CD14-positive monocyte (primary cell): ENCODE data around the gene IL20. TPM values are rescaled to one million over a fixed set of nuclear protein-coding genes. Genes with fewer than 3 reads are reported as not detected.

ENCODE experiments used
- DNase-seq, 3 donors: peaks; one replicate each; pipeline ENCODE4 v3.0.0-alpha.2; 2011 to 2022
- H2AFZ ChIP-seq: 2 replicates; pipeline ENCODE4 v1.6.0; 2012; ENCODE audit warnings: mild to moderate bottlenecking, low read depth, low read length, inconsistent platforms; ENCODE audit not compliant: insufficient read depth, poor library complexity, severe bottlenecking
- H3K27ac ChIP-seq, 2 donors: 1 replicate in 1 of 2; 2 replicates in 1 of 2; pipeline ENCODE4 v1.5.1; 2012 to 2013; ENCODE audit warnings: low read length in 2 of 2, control low read depth in 1 of 2, inconsistent platforms in 1 of 2, low read depth in 1 of 2, mild to moderate bottlenecking in 1 of 2
- H3K27me3 ChIP-seq, 2 donors: one replicate each; pipeline versions ENCODE4 v1.6.0 to v1.6.1; 2011 to 2013; ENCODE audit warnings: low read length in 2 of 2; ENCODE audit not compliant: control insufficient read depth in 2 of 2, insufficient read depth in 2 of 2
- H3K36me3 ChIP-seq, 2 donors: replicated peaks in 1 of 2; 1 replicate in 1 of 2; 2 replicates in 1 of 2; pipeline versions ENCODE4 v1.5.1 to v1.6.1; 2012 to 2013; ENCODE audit warnings: low read length in 2 of 2, control low read depth in 1 of 2, inconsistent platforms in 1 of 2, mild to moderate bottlenecking in 1 of 2; ENCODE audit not compliant: insufficient read depth in 2 of 2, control insufficient read depth in 1 of 2
- H3K4me1 ChIP-seq, 2 donors: 1 replicate in 1 of 2; 2 replicates in 1 of 2; pipeline versions ENCODE4 v1.5.1 to v1.6.1; 2012 to 2013; ENCODE audit warnings: low read length in 2 of 2, control low read depth in 1 of 2, inconsistent platforms in 1 of 2, mild to moderate bottlenecking in 1 of 2, moderate library complexity in 1 of 2; ENCODE audit not compliant: insufficient read depth in 2 of 2, control insufficient read depth in 1 of 2
- H3K4me2 ChIP-seq: replicated peaks from 2 replicates; pipeline ENCODE3; 2012; ENCODE audit warnings: low read length, moderate library complexity, mild to moderate bottlenecking; ENCODE audit not compliant: poor library complexity, severe bottlenecking; ENCODE audit errors: extremely low read depth
- H3K4me3 ChIP-seq, 3 experiments: fragments of 200-600 bp in 1 of 3; sonication (generic) in 1 of 3; replicated peaks in 1 of 3; 1 replicate in 2 of 3; 2 replicates in 1 of 3; pipeline ENCODE4 v1.5.1; 2011 to 2013; ENCODE audit warnings: low read length in 3 of 3, mild to moderate bottlenecking in 3 of 3, control low read depth in 2 of 3, low read depth in 2 of 3, inconsistent platforms in 1 of 3, moderate library complexity in 1 of 3
- H3K79me2 ChIP-seq: 2 replicates; pipeline ENCODE4 v1.6.0; 2012; ENCODE audit warnings: mild to moderate bottlenecking, control low read depth, inconsistent platforms, low read length, moderate library complexity; ENCODE audit not compliant: insufficient read depth
- H3K9ac ChIP-seq: 2 replicates; pipeline ENCODE4 v1.6.0; 2017; ENCODE audit warnings: low read length, mild to moderate bottlenecking; ENCODE audit not compliant: insufficient read depth, poor library complexity, severe bottlenecking
- H3K9me3 ChIP-seq, 2 donors: replicated peaks in 1 of 2; 1 replicate in 1 of 2; 2 replicates in 1 of 2; pipeline versions ENCODE4 v1.5.1 to v1.6.1; 2012 to 2013; ENCODE audit warnings: low read length in 2 of 2, control low read depth in 1 of 2; ENCODE audit not compliant: control insufficient read depth in 1 of 2, insufficient read depth in 1 of 2
- H4K20me1 ChIP-seq: 2 replicates; pipeline ENCODE4 v1.6.0; 2012; ENCODE audit warnings: mild to moderate bottlenecking, low read length, control low read depth, moderate library complexity; ENCODE audit not compliant: insufficient read depth
- H3K27ac Mint-ChIP-seq, 7 donors: one replicate each; pipeline ENCODE4 v1.8.0; 2020; ENCODE audit warnings: mild to moderate bottlenecking in 7 of 7, mixed read lengths in 7 of 7, moderate library complexity in 6 of 7, inconsistent platforms in 2 of 7
- H3K27me3 Mint-ChIP-seq, 3 donors: one replicate each; pipeline ENCODE4 v1.8.0; 2021 to 2022; ENCODE audit warnings: low read depth in 3 of 3, mild to moderate bottlenecking in 3 of 3, mixed read lengths in 3 of 3, moderate library complexity in 3 of 3, inconsistent platforms in 1 of 3
- H3K36me3 Mint-ChIP-seq, 2 donors: one replicate each; pipeline ENCODE4 v1.8.0; 2020; ENCODE audit warnings: mixed read lengths in 2 of 2, inconsistent platforms in 1 of 2, mild to moderate bottlenecking in 1 of 2
- H3K4me1 Mint-ChIP-seq: one replicate; pipeline ENCODE4 v1.8.0; 2020; ENCODE audit warnings: mild to moderate bottlenecking, mixed read lengths
- H3K4me3 Mint-ChIP-seq, 2 donors: one replicate each; pipeline ENCODE4 v1.8.0; 2020; ENCODE audit warnings: mild to moderate bottlenecking in 2 of 2, mixed read lengths in 2 of 2, moderate library complexity in 1 of 2
- H3K9me3 Mint-ChIP-seq, 7 donors: one replicate each; pipeline ENCODE4 v1.8.0; 2020 to 2022; ENCODE audit warnings: mixed read lengths in 7 of 7, mild to moderate bottlenecking in 6 of 7, moderate library complexity in 6 of 7, inconsistent platforms in 2 of 7
- WGBS: methylation state at CpG from one replicate; pipeline ENCODE4 v1.1.5; 2013; ENCODE audit warnings: missing lambda C conversion rate; ENCODE audit not compliant: insufficient coverage; 5-methylcytosine and 5-hydroxymethylcytosine counted together
- intact Hi-C, 2 donors: fragments of 100-400 bp; cut with micrococcal nuclease; formaldehyde crosslinking; loops; one replicate each; pipeline versions ENCODE4 v1.15.0 to v1.15.1; 2023
- polyA plus RNA-seq, 3 donors: library from polyadenylated mRNA; depleted of rRNA in 1 of 3; unstranded in 2 of 3; stranded (reverse) in 1 of 3; fragments of 300-500 nt in 2 of 3; fragments of >200 nt in 1 of 3; fragmentation: Illumina TruSeq in 2 of 3; gene quantifications; 1 replicate in 2 of 3; 2 replicates in 1 of 3; pipeline ENCODE4 v1.2.3, GENCODE V29; 2012 to 2021
- TF ChIP-seq, protein P1 (sequence below): fragments of 200-600 bp; IDR thresholded peaks from one replicate; pipeline ENCODE4 v1.8.0; 2022; ENCODE audit warnings: antibody characterized with exemption, mild to moderate bottlenecking

The IL20 gene
- polyA plus RNA-seq, 3 donors, result not detected

DNA sequence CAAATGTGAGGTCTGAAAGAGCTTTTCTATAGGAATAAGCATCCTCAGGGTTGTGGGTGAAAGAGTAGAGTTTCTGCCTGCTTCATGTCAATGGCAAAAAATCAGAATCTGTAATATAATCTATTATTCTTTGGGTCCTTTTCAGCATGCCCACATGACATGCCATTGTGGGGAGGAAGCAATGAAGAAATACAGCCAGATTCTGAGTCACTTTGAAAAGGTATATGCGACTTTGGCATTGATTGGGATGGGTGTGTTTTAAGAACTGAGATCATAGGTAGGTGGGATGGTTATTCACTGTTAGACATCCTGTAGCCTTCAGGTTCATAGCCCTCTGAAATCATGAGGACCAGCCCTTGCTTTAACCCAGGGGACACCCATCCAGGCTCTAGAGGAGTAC lies 1.8 kb downstream of the IL20 start:
- Mint-ChIP-seq H3K27ac (no peak overlapping the region), H3K36me3 (no peaks in the 10 kb centered on the region), H3K4me3 (no peak overlapping the region), H3K9me3 (peaks cover 0 to 5% (median 0%) of the 10 kb centered on the region in 7 donors), H3K4me1 (peaks cover 5% of the 10 kb centered on the region), H3K27me3 (peaks cover 10 to 15% (median 15%) of the 10 kb centered on the region in 3 donors)
- Histone ChIP-seq H4K20me1 (no peaks in the 10 kb centered on the region), H3K27me3 (peaks cover 3 to 13% of the 10 kb centered on the region in 2 donors), H3K9me3 (no peaks in the 10 kb centered on the region), H3K27ac (no peak overlapping the region), H3K4me1 (no peaks in the 10 kb centered on the region), H2AFZ (no peak overlapping the region), H3K9ac (no peak overlapping the region), H3K4me2 (no peak overlapping the region), H3K4me3 (no peak overlapping the region), H3K36me3 (no peaks in the 10 kb centered on the region), H3K79me2 (no peaks in the 10 kb centered on the region)
- TF ChIP-seq, protein P1, sequence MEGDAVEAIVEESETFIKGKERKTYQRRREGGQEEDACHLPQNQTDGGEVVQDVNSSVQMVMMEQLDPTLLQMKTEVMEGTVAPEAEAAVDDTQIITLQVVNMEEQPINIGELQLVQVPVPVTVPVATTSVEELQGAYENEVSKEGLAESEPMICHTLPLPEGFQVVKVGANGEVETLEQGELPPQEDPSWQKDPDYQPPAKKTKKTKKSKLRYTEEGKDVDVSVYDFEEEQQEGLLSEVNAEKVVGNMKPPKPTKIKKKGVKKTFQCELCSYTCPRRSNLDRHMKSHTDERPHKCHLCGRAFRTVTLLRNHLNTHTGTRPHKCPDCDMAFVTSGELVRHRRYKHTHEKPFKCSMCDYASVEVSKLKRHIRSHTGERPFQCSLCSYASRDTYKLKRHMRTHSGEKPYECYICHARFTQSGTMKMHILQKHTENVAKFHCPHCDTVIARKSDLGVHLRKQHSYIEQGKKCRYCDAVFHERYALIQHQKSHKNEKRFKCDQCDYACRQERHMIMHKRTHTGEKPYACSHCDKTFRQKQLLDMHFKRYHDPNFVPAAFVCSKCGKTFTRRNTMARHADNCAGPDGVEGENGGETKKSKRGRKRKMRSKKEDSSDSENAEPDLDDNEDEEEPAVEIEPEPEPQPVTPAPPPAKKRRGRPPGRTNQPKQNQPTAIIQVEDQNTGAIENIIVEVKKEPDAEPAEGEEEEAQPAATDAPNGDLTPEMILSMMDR, result no peak
- DNase-seq, result no peak
- WGBS, result 83% methylated on average over 1 of the region's 1 CpG
- intact Hi-C loops, result loop anchor here (5.0 kb wide), 1 partner anchor 45 kb away; no protein-coding TSS in a partner anchor

DNA sequence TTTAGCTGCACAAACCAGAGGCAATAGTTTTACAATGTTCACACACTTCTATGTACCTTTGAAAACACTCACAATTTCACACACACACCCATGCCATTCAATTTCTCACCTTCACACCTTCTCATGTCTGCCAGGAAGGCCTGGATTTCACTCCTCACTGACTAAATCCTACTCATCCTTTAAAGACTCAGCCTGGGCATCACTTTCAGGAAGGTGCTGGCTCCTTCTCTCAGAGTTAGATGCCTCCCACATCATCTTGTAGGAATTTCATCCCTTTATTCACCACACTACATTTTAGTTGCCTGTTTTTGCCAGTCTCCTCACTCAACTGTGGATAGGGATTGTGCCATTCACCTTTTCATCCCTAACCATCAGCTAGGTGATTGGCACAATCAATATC lies 2.3 kb downstream of the IL20 start:
- Histone ChIP-seq H3K9ac (no peak overlapping the region), H2AFZ (no peak overlapping the region), H3K9me3 (no peaks in the 10 kb centered on the region), H4K20me1 (no peaks in the 10 kb centered on the region), H3K4me1 (no peaks in the 10 kb centered on the region), H3K4me2 (no peak overlapping the region), H3K4me3 (no peak overlapping the region), H3K27ac (no peak overlapping the region), H3K36me3 (no peaks in the 10 kb centered on the region), H3K27me3 (peaks cover 3 to 13% of the 10 kb centered on the region in 2 donors), H3K79me2 (no peaks in the 10 kb centered on the region)
- Mint-ChIP-seq H3K36me3 (no peaks in the 10 kb centered on the region), H3K9me3 (peaks cover 0 to 7% (median 0%) of the 10 kb centered on the region in 7 donors), H3K4me1 (peaks cover 5% of the 10 kb centered on the region), H3K27ac (no peak overlapping the region), H3K4me3 (no peak overlapping the region), H3K27me3 (peaks cover 10 to 15% (median 15%) of the 10 kb centered on the region in 3 donors)
- intact Hi-C loops, result loop anchor here (5.0 kb wide), 1 partner anchor 45 kb away; no protein-coding TSS in a partner anchor
- TF ChIP-seq, protein P1, result no peak
- DNase-seq, result no peak
